ENCODE measurements around the gene KLHL1. TPM values are rescaled to one million over a fixed set of nuclear protein-coding genes. Genes with fewer than 3 reads are reported as not detected.

The KLHL1 gene
- total RNA-seq, 1 experiment from 2014 or later, result not detected

GRCh38 chr13:69921156-69921555 is 187.1 kb downstream of the KLHL1 start:
- Histone ChIP-seq H3K27ac (ENCODE audit: low read depth, low read length) (no peak overlapping the region), H3K4me1 (ENCODE audit: control insufficient read depth in 1 of 2, insufficient read depth in 2 of 2, low read length in 2 of 2) (no peaks in the 10 kb centered on the region), H3K9me3 (ENCODE audit: control insufficient read depth in 1 of 2, insufficient read depth in 1 of 2, low read depth in 1 of 2, low read length in 2 of 2) (no peaks in the 10 kb centered on the region; a peak in 1 of 4 replicates), H3K4me2 (ENCODE audit: low read length) (no peak overlapping the region), H4K20me1 (ENCODE audit: insufficient read depth) (no peaks in the 10 kb centered on the region), H3K36me3 (ENCODE audit: control insufficient read depth in 1 of 2, insufficient read depth in 2 of 2, low read length in 2 of 2) (no peaks in the 10 kb centered on the region), H3K9me2 (ENCODE audit: insufficient read depth) (no peaks in the 10 kb centered on the region), H3K27me3 (ENCODE audit: insufficient read depth, low read length) (no peaks in the 10 kb centered on the region), H3K79me2 (ENCODE audit: insufficient read depth, low read length) (no peaks in the 10 kb centered on the region), H3K4me3 (replicated peaks in 1 of 2; ENCODE audit: low read depth in 1 of 2, low read length in 2 of 2) (no peak overlapping the region), H2AFZ (ENCODE audit: low read depth, low read length, poor library complexity, severe bottlenecking) (no peak overlapping the region), H3K9ac (ENCODE audit: low read length) (no peak overlapping the region)
- CTCF ChIA-PET, result no interaction called here
- intact Hi-C loops (cut with micrococcal nuclease), result no loop called here
- DNase-seq (ENCODE audit: low read depth, low spot score), result no peak
- POLR2A ChIA-PET, result no interaction called here
- RAD21 ChIA-PET (ENCODE audit: low non-redundant PET in 1 of 2, low total read pairs in 2 of 2, uncharacterized antibody in 2 of 2, unreplicated experiment in 2 of 2), result no interaction called here
- ATAC-seq, result no peak
- TF ChIP-seq JUND (IDR thresholded peaks at IDR 0.05) (no peak), ELF1 (IDR thresholded peaks at IDR 0.05; ENCODE audit: borderline replicate concordance, low read depth) (no peak), TCF7L2 (IDR thresholded peaks at IDR 0.05; ENCODE audit: borderline replicate concordance, extremely low read depth, insufficient read depth, insufficient read length) (no peak), EZH2 (IDR thresholded peaks at IDR 0.05) (no peak), RAD21 (IDR thresholded peaks at IDR 0.05; ENCODE audit: low read depth) (no peak), SIN3A (IDR thresholded peaks at IDR 0.05; ENCODE audit: low read depth) (no peak), CBX3 (IDR thresholded peaks at IDR 0.05; ENCODE audit: low read depth) (no peak), SRF (IDR thresholded peaks at IDR 0.05; ENCODE audit: low read depth) (no peak), EZH2phosphoT487 (IDR thresholded peaks at IDR 0.05; ENCODE audit: borderline replicate concordance) (no peak)
- TF ChIP-seq, protein P1, sequence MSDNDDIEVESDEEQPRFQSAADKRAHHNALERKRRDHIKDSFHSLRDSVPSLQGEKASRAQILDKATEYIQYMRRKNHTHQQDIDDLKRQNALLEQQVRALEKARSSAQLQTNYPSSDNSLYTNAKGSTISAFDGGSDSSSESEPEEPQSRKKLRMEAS (IDR thresholded peaks at IDR 0.05), result no peak
- BruUV-seq (replicated peaks), result no TSS peak

DNA sequence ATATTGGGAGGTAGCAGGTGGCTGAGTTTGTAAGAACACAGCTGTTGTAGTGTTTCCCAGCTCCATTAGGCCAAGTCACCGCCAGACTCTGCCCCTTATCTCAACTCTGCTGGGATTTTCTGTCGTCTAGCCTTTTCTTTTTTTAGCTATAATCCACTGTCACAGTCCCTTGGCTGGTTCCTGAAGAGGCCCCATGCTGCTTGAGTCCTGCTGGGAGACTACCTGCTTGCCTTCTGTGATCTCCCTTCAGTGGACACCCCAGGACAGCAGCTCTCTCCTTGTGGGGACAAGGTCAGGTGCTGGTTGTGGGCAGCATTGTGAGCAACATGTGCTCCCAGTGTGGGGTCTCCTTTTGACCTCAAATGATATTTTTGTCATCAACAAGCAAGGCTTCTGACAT is 195.6 kb downstream of the KLHL1 start:
- CTCF ChIA-PET, result no interaction called here
- ATAC-seq (no peak), DNase-seq (ENCODE audit: low read depth, low spot score) (no peak)
- no peaks in the 10 kb centered on the region for H4K20me1 ChIP-seq (ENCODE audit: insufficient read depth)
- intact Hi-C loops (cut with micrococcal nuclease), result no loop called here
- H2AFZ ChIP-seq (ENCODE audit: low read depth, low read length, poor library complexity, severe bottlenecking), result no peak overlapping the region
- H3K9me2 ChIP-seq (ENCODE audit: insufficient read depth), result no peaks in the 10 kb centered on the region
- no peaks in the 10 kb centered on the region for H3K36me3 ChIP-seq (ENCODE audit: control insufficient read depth in 1 of 2, insufficient read depth in 2 of 2, low read length in 2 of 2)
- H3K4me1 ChIP-seq (ENCODE audit: control insufficient read depth in 1 of 2, insufficient read depth in 2 of 2, low read length in 2 of 2), result no peaks in the 10 kb centered on the region
- no peak overlapping the region for H3K9ac ChIP-seq (ENCODE audit: low read length)
- no peaks in the 10 kb centered on the region for H3K27me3 ChIP-seq (ENCODE audit: insufficient read depth, low read length)
- RAD21 ChIA-PET (ENCODE audit: low non-redundant PET in 1 of 2, low total read pairs in 2 of 2, uncharacterized antibody in 2 of 2, unreplicated experiment in 2 of 2), result no interaction called here
- H3K4me2 ChIP-seq (ENCODE audit: low read length), result no peak overlapping the region
- POLR2A ChIA-PET, result no interaction called here
- no peaks in the 10 kb centered on the region for H3K79me2 ChIP-seq (ENCODE audit: insufficient read depth, low read length)
- no peaks in the 10 kb centered on the region for H3K9me3 ChIP-seq (ENCODE audit: control insufficient read depth in 1 of 2, insufficient read depth in 1 of 2, low read depth in 1 of 2, low read length in 2 of 2)
- no peak overlapping the region for H3K27ac ChIP-seq (ENCODE audit: low read depth, low read length)
- H3K4me3 ChIP-seq (replicated peaks in 1 of 2; ENCODE audit: low read depth in 1 of 2, low read length in 2 of 2), result no peak overlapping the region
- no TSS peak for BruUV-seq (replicated peaks)
- TF ChIP-seq, protein P2, sequence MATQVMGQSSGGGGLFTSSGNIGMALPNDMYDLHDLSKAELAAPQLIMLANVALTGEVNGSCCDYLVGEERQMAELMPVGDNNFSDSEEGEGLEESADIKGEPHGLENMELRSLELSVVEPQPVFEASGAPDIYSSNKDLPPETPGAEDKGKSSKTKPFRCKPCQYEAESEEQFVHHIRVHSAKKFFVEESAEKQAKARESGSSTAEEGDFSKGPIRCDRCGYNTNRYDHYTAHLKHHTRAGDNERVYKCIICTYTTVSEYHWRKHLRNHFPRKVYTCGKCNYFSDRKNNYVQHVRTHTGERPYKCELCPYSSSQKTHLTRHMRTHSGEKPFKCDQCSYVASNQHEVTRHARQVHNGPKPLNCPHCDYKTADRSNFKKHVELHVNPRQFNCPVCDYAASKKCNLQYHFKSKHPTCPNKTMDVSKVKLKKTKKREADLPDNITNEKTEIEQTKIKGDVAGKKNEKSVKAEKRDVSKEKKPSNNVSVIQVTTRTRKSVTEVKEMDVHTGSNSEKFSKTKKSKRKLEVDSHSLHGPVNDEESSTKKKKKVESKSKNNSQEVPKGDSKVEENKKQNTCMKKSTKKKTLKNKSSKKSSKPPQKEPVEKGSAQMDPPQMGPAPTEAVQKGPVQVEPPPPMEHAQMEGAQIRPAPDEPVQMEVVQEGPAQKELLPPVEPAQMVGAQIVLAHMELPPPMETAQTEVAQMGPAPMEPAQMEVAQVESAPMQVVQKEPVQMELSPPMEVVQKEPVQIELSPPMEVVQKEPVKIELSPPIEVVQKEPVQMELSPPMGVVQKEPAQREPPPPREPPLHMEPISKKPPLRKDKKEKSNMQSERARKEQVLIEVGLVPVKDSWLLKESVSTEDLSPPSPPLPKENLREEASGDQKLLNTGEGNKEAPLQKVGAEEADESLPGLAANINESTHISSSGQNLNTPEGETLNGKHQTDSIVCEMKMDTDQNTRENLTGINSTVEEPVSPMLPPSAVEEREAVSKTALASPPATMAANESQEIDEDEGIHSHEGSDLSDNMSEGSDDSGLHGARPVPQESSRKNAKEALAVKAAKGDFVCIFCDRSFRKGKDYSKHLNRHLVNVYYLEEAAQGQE (IDR thresholded peaks at IDR 0.05; ENCODE audit: low read depth), result no peak
- TF ChIP-seq TCF7L2 (IDR thresholded peaks at IDR 0.05; ENCODE audit: borderline replicate concordance, extremely low read depth, insufficient read depth, insufficient read length) (no peak), RAD21 (IDR thresholded peaks at IDR 0.05; ENCODE audit: low read depth) (no peak), POLR2AphosphoS5 (IDR thresholded peaks at IDR 0.05; ENCODE audit: low read depth, low read length) (no peak), SP1 (IDR thresholded peaks at IDR 0.05; ENCODE audit: low read depth) (no peak), ZFX (IDR thresholded peaks at IDR 0.05) (no peak), EZH2 (IDR thresholded peaks at IDR 0.05) (no peak)
- TF ChIP-seq, protein P3, sequence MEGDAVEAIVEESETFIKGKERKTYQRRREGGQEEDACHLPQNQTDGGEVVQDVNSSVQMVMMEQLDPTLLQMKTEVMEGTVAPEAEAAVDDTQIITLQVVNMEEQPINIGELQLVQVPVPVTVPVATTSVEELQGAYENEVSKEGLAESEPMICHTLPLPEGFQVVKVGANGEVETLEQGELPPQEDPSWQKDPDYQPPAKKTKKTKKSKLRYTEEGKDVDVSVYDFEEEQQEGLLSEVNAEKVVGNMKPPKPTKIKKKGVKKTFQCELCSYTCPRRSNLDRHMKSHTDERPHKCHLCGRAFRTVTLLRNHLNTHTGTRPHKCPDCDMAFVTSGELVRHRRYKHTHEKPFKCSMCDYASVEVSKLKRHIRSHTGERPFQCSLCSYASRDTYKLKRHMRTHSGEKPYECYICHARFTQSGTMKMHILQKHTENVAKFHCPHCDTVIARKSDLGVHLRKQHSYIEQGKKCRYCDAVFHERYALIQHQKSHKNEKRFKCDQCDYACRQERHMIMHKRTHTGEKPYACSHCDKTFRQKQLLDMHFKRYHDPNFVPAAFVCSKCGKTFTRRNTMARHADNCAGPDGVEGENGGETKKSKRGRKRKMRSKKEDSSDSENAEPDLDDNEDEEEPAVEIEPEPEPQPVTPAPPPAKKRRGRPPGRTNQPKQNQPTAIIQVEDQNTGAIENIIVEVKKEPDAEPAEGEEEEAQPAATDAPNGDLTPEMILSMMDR (IDR thresholded peaks at IDR 0.05 in 2 of 3, conservative IDR thresholded peaks at IDR 0.05 in 1 of 3; ENCODE audit: borderline replicate concordance in 1 of 3, insufficient read depth in 1 of 3, low read depth in 2 of 3, low read length in 2 of 3), result no peak

Measured in HCT116 (cell line).